ENCODE measurements around the gene KIF16B.
"Not testable (repeated sequence)": the region's sequence is repeated elsewhere in the genome, so short reads cannot be mapped to it uniquely, and the experiment has no call there.

KIF16B gene

GRCh38 chr20:16590041-16590633 is 16.9 kb upstream of the KIF16B start:
- no peak for ATAC-seq

- ATAC-seq, result no peak
Measured at GRCh38 chr20:16589623-16590022, 16.4 kb upstream of the KIF16B start.

GRCh38 chr20:16588241-16588640 is 15.0 kb upstream of the KIF16B start:
- no peak for ATAC-seq

GRCh38 chr20:16587066-16587465 is 13.8 kb upstream of the KIF16B start:
- ATAC-seq, result no peak

- no peak for ATAC-seq
Measured at GRCh38 chr20:16583474-16583873, 10.2 kb upstream of the KIF16B start.

GRCh38 chr20:16581241-16581640 is 8.0 kb upstream of the KIF16B start:
- ATAC-seq, result no peak

- no peak for ATAC-seq
Measured at GRCh38 chr20:16580620-16581019, 7.4 kb upstream of the KIF16B start.

- ATAC-seq, result no peak
Measured at GRCh38 chr20:16580147-16580546, 6.9 kb upstream of the KIF16B start.

- no peak for ATAC-seq
Measured at GRCh38 chr20:16576219-16576618, 3.0 kb upstream of the KIF16B start.

GRCh38 chr20:16575390-16576140 is 2.3 kb upstream of the KIF16B start:
- ATAC-seq, result no peak

- ATAC-seq, result peak; percentile 70 to 75
Measured at GRCh38 chr20:16574656-16575355, 1.6 kb upstream of the KIF16B start.

GRCh38 chr20:16571333-16571732 is 1.9 kb downstream of the KIF16B start:
- ATAC-seq, result no peak

- ATAC-seq, result no peak
Measured at GRCh38 chr20:16569246-16570153, 3.7 kb downstream of the KIF16B start.

- ATAC-seq, result no peak
Measured at GRCh38 chr20:16566080-16566479, 7.2 kb downstream of the KIF16B start.

- not testable (repeated sequence) for ATAC-seq
Measured at GRCh38 chr20:16564079-16564478, 9.2 kb downstream of the KIF16B start.

- ATAC-seq, result no peak
Measured at GRCh38 chr20:16563066-16563806, 10.0 kb downstream of the KIF16B start.

- ATAC-seq, result no peak
Measured at GRCh38 chr20:16562259-16562658, 11.0 kb downstream of the KIF16B start.

- ATAC-seq, result no peak
Measured at GRCh38 chr20:16560661-16561060, 12.6 kb downstream of the KIF16B start.

- ATAC-seq, result no peak
Measured at GRCh38 chr20:16560216-16560615, 13.0 kb downstream of the KIF16B start.

GRCh38 chr20:16556301-16556700 is 16.9 kb downstream of the KIF16B start:
- no peak for ATAC-seq

GRCh38 chr20:16555754-16556153 is 17.5 kb downstream of the KIF16B start:
- no peak for ATAC-seq

Measured in activated CD4-positive, CD25-positive, alpha-beta regulatory T cell treated with anti-CD3 and anti-CD28 coated beads, Interleukin-2, amount 50 U/mL, for 24 hours (primary cell).